Thyroid gland (tissue), 4 donors: ENCODE results near the gene OR1S1.

Experiments used
- POLR2A ChIP-seq, 2 donors: fragments of 450-650 bp; IDR thresholded peaks; one replicate each; pipeline ENCODE4 v1.6.1; 2017; ENCODE audit warnings: antibody characterized with exemption in 2 of 2, mild to moderate bottlenecking in 2 of 2, moderate library complexity in 1 of 2
- TF ChIP-seq, protein P1 (sequence below), 6 experiments: fragments of 200-600 bp in 3 of 6; fragments of 450-650 bp in 3 of 6; sonication (generic) in 3 of 6; IDR thresholded peaks; one replicate each; pipeline ENCODE4 v1.5.1; 2016 to 2019; ENCODE audit warnings: antibody characterized with exemption in 6 of 6, mild to moderate bottlenecking in 2 of 6, inconsistent platforms in 1 of 6, moderate library complexity in 1 of 6

GRCh38 chr11:58192229-58192628 lies 20.3 kb upstream of the OR1S1 start:
- TF ChIP-seq, protein P1, sequence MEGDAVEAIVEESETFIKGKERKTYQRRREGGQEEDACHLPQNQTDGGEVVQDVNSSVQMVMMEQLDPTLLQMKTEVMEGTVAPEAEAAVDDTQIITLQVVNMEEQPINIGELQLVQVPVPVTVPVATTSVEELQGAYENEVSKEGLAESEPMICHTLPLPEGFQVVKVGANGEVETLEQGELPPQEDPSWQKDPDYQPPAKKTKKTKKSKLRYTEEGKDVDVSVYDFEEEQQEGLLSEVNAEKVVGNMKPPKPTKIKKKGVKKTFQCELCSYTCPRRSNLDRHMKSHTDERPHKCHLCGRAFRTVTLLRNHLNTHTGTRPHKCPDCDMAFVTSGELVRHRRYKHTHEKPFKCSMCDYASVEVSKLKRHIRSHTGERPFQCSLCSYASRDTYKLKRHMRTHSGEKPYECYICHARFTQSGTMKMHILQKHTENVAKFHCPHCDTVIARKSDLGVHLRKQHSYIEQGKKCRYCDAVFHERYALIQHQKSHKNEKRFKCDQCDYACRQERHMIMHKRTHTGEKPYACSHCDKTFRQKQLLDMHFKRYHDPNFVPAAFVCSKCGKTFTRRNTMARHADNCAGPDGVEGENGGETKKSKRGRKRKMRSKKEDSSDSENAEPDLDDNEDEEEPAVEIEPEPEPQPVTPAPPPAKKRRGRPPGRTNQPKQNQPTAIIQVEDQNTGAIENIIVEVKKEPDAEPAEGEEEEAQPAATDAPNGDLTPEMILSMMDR (IDR thresholded peaks at IDR 0.05) = no peak
- no peak for TF ChIP-seq POLR2A (IDR thresholded peaks at IDR 0.05)
